Measurements from ENCODE around the gene CRISP2. TPM values are rescaled to one million over a fixed set of nuclear protein-coding genes. Genes with fewer than 3 reads are reported as not detected.

The CRISP2 gene
- total and polyA plus RNA-seq, 2 donors (not counting 3 experiments of a cell fraction or from before 2014, with no cell fraction given): not detected

DNA sequence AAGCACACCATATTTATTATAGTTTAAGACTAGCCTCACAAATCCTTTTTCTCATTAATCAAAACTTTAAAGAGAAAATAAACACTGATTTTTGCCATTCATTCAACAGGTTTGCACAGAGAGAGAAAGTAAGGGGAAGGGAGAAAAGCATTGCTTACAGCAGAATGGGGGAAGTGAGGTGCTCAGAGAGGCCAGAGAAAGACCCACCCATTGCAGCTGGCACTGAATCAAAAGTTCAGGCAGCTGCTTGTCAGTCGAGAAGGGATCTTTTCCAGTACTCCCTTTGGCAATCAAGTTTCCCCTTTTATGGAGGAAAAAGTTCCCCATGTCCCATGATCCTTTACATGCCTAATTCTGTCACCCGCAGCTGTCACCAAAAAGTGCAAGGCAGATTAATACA, 8.0 kb upstream of the CRISP2 start:
- intact Hi-C loops (cut with micrococcal nuclease): no loop called here
- no peak for TF ChIP-seq MYC (IDR thresholded peaks at IDR 0.05; ENCODE audit: low read depth, low read length)
- TF ChIP-seq, protein P1, sequence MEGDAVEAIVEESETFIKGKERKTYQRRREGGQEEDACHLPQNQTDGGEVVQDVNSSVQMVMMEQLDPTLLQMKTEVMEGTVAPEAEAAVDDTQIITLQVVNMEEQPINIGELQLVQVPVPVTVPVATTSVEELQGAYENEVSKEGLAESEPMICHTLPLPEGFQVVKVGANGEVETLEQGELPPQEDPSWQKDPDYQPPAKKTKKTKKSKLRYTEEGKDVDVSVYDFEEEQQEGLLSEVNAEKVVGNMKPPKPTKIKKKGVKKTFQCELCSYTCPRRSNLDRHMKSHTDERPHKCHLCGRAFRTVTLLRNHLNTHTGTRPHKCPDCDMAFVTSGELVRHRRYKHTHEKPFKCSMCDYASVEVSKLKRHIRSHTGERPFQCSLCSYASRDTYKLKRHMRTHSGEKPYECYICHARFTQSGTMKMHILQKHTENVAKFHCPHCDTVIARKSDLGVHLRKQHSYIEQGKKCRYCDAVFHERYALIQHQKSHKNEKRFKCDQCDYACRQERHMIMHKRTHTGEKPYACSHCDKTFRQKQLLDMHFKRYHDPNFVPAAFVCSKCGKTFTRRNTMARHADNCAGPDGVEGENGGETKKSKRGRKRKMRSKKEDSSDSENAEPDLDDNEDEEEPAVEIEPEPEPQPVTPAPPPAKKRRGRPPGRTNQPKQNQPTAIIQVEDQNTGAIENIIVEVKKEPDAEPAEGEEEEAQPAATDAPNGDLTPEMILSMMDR (IDR thresholded peaks at IDR 0.05; ENCODE audit: extremely low read depth in 1 of 2, insufficient read depth in 1 of 2, low read depth in 1 of 2, low read length in 2 of 2): no peak
- DNase-seq (ENCODE audit: low read depth, low spot score): no peak
- ChIA-PET POLR2A (no interaction called here), CTCF (no interaction called here)
- H3K9me3 ChIP-seq (replicated peaks; ENCODE audit: control insufficient read depth, insufficient read depth, low read length): no peaks in the 10 kb centered on the region
- H3K4me1 ChIP-seq (ENCODE audit: control insufficient read depth, extremely low read depth, insufficient read depth, low read length): no peaks in the 10 kb centered on the region
- no peaks in the 10 kb centered on the region for H3K9me1 ChIP-seq (replicated peaks; ENCODE audit: control insufficient read depth, extremely low read depth, insufficient read depth, low read length)
- H2AFZ ChIP-seq (ENCODE audit: low read depth, low read length): no peak overlapping the region
- H3K4me3 ChIP-seq (replicated peaks in 1 of 3; ENCODE audit: insufficient read depth in 1 of 3, low read depth in 1 of 3, low read length in 3 of 3): no peak overlapping the region
- H3K27ac ChIP-seq (ENCODE audit: insufficient read depth, low read depth, low read length): no peak overlapping the region
- no peak overlapping the region for H3K9ac ChIP-seq (replicated peaks; ENCODE audit: extremely low read depth, insufficient read depth, low read length)
- H3K36me3 ChIP-seq (ENCODE audit: control insufficient read depth in 2 of 2, extremely low read depth in 1 of 2, insufficient read depth in 2 of 2, low read length in 2 of 2): no peaks in the 10 kb centered on the region
- FAIRE-seq: no peak
- dilution Hi-C loops (cut with MboI; ENCODE audit: extremely low pct_ligation_motif_present, low sequenced_read_pairs): no loop called here
- H3K79me2 ChIP-seq (ENCODE audit: control insufficient read depth, insufficient read depth, low read length): no peaks in the 10 kb centered on the region
- H3K4me2 ChIP-seq (ENCODE audit: insufficient read depth, low read length): no peak overlapping the region
- no peaks in the 10 kb centered on the region for H3K27me3 ChIP-seq (ENCODE audit: control insufficient read depth in 2 of 2, insufficient read depth in 2 of 2, low read length in 2 of 2)
- no peaks in the 10 kb centered on the region for H4K20me1 ChIP-seq (replicated peaks; ENCODE audit: control insufficient read depth, extremely low read depth, insufficient read depth, low read length)
- no TSS peak for BruUV-seq (replicated peaks)

DNA sequence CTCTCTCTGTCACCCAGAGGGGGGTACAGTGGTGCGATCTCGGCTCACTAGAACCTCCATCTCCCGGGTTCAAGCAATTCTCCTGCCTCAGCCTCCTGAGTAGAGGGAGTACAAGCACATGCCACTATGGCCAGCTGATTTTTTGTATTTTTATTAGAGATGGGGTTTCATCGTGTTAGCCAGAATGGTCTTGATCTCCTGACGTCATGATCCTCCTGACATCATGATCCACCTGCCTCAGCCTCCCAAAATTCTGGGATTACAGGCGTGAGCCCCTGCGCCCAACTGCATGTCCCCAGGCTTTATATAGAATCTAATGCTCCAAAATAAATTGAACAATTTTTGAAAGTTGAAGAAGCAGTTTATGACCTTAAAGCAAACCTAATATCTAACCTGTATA, 7.0 kb upstream of the CRISP2 start:
- no peak for DNase-seq (ENCODE audit: low read depth, low spot score)
- no TSS peak for BruUV-seq (replicated peaks)
- H3K27me3 ChIP-seq (ENCODE audit: control insufficient read depth in 2 of 2, insufficient read depth in 2 of 2, low read length in 2 of 2): no peaks in the 10 kb centered on the region
- no peak for FAIRE-seq
- H3K9me1 ChIP-seq (replicated peaks; ENCODE audit: control insufficient read depth, extremely low read depth, insufficient read depth, low read length): no peaks in the 10 kb centered on the region
- TF ChIP-seq, protein P1 (IDR thresholded peaks at IDR 0.05; ENCODE audit: extremely low read depth in 1 of 2, insufficient read depth in 1 of 2, low read depth in 1 of 2, low read length in 2 of 2): no peak
- H3K4me1 ChIP-seq (ENCODE audit: control insufficient read depth, extremely low read depth, insufficient read depth, low read length): no peaks in the 10 kb centered on the region
- no peaks in the 10 kb centered on the region for H3K36me3 ChIP-seq (ENCODE audit: control insufficient read depth in 2 of 2, extremely low read depth in 1 of 2, insufficient read depth in 2 of 2, low read length in 2 of 2)
- dilution Hi-C loops (cut with MboI; ENCODE audit: extremely low pct_ligation_motif_present, low sequenced_read_pairs) (no loop called here), intact Hi-C loops (cut with micrococcal nuclease) (no loop called here)
- CTCF ChIA-PET: no interaction called here
- POLR2A ChIA-PET: no interaction called here
- no peak overlapping the region for H3K9ac ChIP-seq (replicated peaks; ENCODE audit: extremely low read depth, insufficient read depth, low read length)
- no peak overlapping the region for H3K4me3 ChIP-seq (replicated peaks in 1 of 3; ENCODE audit: insufficient read depth in 1 of 3, low read depth in 1 of 3, low read length in 3 of 3)
- no peaks in the 10 kb centered on the region for H3K79me2 ChIP-seq (ENCODE audit: control insufficient read depth, insufficient read depth, low read length)
- H2AFZ ChIP-seq (ENCODE audit: low read depth, low read length): no peak overlapping the region
- H4K20me1 ChIP-seq (replicated peaks; ENCODE audit: control insufficient read depth, extremely low read depth, insufficient read depth, low read length): no peaks in the 10 kb centered on the region
- H3K4me2 ChIP-seq (ENCODE audit: insufficient read depth, low read length): no peak overlapping the region
- no peaks in the 10 kb centered on the region for H3K9me3 ChIP-seq (replicated peaks; ENCODE audit: control insufficient read depth, insufficient read depth, low read length)
- no peak overlapping the region for H3K27ac ChIP-seq (ENCODE audit: insufficient read depth, low read depth, low read length)
